Measurements from ENCODE around the gene PPP5C.

DNA sequence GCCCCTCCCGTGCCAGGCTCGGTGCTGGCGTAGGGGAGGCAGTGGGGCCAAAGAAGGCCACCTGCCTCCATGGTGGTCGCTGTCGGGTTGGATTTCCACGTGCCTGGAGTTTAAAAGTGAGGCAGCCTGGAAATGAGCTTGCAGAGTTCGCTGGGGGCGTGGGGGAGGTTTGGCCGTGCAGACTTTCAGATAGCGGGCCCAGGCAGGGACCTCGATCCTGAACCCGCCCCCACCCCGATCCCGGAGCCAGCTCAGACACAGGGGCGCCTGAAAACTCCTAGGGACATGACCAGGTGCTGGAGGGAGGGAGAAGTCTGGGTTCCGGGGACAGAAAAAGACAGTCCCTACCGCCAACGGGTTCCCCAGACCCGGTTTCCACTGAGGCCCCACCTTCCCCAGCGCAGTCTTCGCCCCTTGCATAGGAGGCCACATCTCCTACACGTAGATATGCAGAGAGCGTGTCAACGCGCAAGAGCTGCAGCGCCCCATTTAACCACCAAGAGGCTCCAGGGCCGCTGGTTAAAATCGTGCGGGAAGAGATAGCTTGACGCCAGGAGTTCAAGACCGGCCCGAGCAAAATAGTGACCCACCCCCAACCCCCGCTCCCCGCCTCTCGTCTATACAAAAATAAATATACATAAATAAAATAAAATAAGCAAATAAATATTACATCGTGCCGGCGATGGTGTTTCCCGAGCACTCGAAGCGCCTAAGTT lies 58.0 kb downstream of the PPP5C start:
- TF ChIP-seq, protein P1, sequence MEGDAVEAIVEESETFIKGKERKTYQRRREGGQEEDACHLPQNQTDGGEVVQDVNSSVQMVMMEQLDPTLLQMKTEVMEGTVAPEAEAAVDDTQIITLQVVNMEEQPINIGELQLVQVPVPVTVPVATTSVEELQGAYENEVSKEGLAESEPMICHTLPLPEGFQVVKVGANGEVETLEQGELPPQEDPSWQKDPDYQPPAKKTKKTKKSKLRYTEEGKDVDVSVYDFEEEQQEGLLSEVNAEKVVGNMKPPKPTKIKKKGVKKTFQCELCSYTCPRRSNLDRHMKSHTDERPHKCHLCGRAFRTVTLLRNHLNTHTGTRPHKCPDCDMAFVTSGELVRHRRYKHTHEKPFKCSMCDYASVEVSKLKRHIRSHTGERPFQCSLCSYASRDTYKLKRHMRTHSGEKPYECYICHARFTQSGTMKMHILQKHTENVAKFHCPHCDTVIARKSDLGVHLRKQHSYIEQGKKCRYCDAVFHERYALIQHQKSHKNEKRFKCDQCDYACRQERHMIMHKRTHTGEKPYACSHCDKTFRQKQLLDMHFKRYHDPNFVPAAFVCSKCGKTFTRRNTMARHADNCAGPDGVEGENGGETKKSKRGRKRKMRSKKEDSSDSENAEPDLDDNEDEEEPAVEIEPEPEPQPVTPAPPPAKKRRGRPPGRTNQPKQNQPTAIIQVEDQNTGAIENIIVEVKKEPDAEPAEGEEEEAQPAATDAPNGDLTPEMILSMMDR (IDR thresholded peaks at IDR 0.05): peak in 1 of 4 experiments; percentile 18
- no peak for TF ChIP-seq POLR2A (IDR thresholded peaks at IDR 0.05)

All from uterus (tissue), 2 donors.